Nephron progenitor cell (in vitro differentiated cells): ENCODE results near the gene PIK3CD.

ENCODE experiments used
- DNase-seq: peaks from one replicate; pipeline ENCODE4 v3.0.0; 2021
- H3K27ac Mint-ChIP-seq: 2 replicates; pipeline ENCODE4 v1.8.0; 2021; ENCODE audit warnings: mild to moderate bottlenecking, moderate library complexity, mixed read lengths
- H3K27me3 Mint-ChIP-seq: 2 replicates; pipeline ENCODE4 v1.8.0; 2021; ENCODE audit warnings: mild to moderate bottlenecking, low read depth, mixed read lengths; ENCODE audit not compliant: poor library complexity
- H3K36me3 Mint-ChIP-seq: 2 replicates; pipeline ENCODE4 v1.8.0; 2021; ENCODE audit warnings: low read depth, mixed read lengths
- H3K4me1 Mint-ChIP-seq: 2 replicates; pipeline ENCODE4 v1.8.0; 2021; ENCODE audit warnings: mixed read lengths
- H3K4me3 Mint-ChIP-seq: 2 replicates; pipeline ENCODE4 v1.8.0; 2021; ENCODE audit warnings: mild to moderate bottlenecking, moderate library complexity, mixed read lengths
- H3K9me3 Mint-ChIP-seq: 2 replicates; pipeline ENCODE4 v1.8.0; 2021; ENCODE audit warnings: mild to moderate bottlenecking, moderate library complexity, mixed read lengths
- TF ChIP-seq, protein P1 (sequence below): fragments of 200-600 bp; sonication (generic); IDR thresholded peaks from 2 replicates; pipeline ENCODE4 v1.5.0; 2021; ENCODE audit warnings: antibody characterized with exemption

PIK3CD gene

DNA sequence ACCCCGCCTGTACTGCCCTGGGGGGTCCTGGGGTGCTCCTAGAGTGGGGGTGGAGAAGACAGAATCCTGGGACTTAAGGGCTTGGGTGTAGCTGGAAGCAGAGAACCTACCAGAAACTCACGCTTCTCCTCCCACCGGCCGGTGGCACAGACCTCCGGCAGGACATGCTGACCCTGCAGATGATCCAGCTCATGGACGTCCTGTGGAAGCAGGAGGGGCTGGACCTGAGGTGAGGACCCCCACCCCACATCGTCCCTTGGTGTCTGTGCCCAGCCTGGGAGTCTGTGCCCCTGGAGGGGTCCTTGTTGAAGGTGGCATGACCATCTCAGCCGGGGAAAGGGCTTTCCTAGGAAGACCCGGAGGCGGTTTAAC, 70.8 kb downstream of the PIK3CD start:
- no peak for DNase-seq
- Mint-ChIP-seq H3K4me3 (no peak overlapping the region), H3K4me1 (peaks cover 19% of the 10 kb centered on the region), H3K9me3 (peaks cover 5% of the 10 kb centered on the region), H3K27ac (no peak overlapping the region), H3K36me3 (peaks cover 18% of the 10 kb centered on the region), H3K27me3 (peaks cover 2% of the 10 kb centered on the region)
- TF ChIP-seq, protein P1, sequence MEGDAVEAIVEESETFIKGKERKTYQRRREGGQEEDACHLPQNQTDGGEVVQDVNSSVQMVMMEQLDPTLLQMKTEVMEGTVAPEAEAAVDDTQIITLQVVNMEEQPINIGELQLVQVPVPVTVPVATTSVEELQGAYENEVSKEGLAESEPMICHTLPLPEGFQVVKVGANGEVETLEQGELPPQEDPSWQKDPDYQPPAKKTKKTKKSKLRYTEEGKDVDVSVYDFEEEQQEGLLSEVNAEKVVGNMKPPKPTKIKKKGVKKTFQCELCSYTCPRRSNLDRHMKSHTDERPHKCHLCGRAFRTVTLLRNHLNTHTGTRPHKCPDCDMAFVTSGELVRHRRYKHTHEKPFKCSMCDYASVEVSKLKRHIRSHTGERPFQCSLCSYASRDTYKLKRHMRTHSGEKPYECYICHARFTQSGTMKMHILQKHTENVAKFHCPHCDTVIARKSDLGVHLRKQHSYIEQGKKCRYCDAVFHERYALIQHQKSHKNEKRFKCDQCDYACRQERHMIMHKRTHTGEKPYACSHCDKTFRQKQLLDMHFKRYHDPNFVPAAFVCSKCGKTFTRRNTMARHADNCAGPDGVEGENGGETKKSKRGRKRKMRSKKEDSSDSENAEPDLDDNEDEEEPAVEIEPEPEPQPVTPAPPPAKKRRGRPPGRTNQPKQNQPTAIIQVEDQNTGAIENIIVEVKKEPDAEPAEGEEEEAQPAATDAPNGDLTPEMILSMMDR = no peak

DNA sequence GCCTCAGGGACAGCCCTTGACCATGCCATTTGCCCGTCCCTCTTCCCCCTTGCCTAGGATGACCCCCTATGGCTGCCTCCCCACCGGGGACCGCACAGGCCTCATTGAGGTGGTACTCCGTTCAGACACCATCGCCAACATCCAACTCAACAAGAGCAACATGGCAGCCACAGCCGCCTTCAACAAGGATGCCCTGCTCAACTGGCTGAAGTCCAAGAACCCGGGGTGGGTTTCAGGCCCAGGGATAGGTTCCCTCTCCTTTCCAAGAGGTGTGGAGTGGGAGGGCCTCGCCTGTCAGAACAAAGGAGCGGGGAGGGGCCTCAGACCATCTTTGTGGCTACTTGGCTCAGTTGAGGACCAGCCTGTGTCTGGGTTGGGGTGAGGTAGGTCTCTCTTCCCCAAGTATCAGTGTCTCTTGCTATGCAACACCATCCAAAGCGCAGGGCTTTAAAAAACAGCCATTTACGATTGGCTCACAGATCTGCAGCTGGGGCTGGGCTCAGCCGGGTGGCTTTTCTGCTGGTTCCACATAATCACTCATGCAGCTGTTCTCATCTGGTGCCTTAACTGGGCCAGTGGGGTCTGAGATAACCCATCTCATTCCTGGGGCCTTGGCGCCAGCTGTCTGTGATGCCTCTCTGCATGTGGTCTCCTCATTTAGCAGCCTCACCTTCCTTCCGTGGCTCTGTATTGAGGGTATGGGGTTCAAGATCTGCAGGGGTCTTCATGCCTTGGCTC, 71.7 kb downstream of the PIK3CD start:
- no peak for DNase-seq

DNA sequence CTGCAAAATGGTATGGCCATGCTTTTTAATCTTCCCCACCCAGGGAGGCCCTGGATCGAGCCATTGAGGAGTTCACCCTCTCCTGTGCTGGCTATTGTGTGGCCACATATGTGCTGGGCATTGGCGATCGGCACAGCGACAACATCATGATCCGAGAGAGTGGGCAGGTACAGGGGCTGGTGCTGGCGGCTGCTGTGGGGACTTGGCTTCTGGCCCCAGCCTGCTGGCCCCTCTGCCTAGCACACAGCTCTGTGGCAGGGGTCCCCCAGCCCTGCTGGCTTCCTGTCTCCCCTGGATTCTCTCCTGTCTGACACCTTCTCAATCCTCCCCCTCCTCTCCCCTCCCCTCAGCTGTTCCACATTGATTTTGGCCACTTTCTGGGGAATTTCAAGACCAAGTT, 72.4 kb downstream of the PIK3CD start:
- DNase-seq = no peak
- Mint-ChIP-seq H3K4me3 (no peak overlapping the region), H3K27ac (no peak overlapping the region), H3K4me1 (peaks cover 14% of the 10 kb centered on the region), H3K9me3 (peaks cover 5% of the 10 kb centered on the region), H3K27me3 (no peaks in the 10 kb centered on the region), H3K36me3 (peaks cover 34% of the 10 kb centered on the region)
- TF ChIP-seq, protein P1 = no peak

More for the DNA sequence above, 71.7 kb downstream of the PIK3CD start:
- H3K4me3 Mint-ChIP-seq = no peak overlapping the region
- peaks cover 5% of the 10 kb centered on the region for H3K9me3 Mint-ChIP-seq
- no peak overlapping the region for H3K27ac Mint-ChIP-seq
- peaks cover 27% of the 10 kb centered on the region for H3K36me3 Mint-ChIP-seq
- TF ChIP-seq, protein P1 = no peak
- H3K27me3 Mint-ChIP-seq = no peaks in the 10 kb centered on the region
- H3K4me1 Mint-ChIP-seq = peaks cover 14% of the 10 kb centered on the region

DNA sequence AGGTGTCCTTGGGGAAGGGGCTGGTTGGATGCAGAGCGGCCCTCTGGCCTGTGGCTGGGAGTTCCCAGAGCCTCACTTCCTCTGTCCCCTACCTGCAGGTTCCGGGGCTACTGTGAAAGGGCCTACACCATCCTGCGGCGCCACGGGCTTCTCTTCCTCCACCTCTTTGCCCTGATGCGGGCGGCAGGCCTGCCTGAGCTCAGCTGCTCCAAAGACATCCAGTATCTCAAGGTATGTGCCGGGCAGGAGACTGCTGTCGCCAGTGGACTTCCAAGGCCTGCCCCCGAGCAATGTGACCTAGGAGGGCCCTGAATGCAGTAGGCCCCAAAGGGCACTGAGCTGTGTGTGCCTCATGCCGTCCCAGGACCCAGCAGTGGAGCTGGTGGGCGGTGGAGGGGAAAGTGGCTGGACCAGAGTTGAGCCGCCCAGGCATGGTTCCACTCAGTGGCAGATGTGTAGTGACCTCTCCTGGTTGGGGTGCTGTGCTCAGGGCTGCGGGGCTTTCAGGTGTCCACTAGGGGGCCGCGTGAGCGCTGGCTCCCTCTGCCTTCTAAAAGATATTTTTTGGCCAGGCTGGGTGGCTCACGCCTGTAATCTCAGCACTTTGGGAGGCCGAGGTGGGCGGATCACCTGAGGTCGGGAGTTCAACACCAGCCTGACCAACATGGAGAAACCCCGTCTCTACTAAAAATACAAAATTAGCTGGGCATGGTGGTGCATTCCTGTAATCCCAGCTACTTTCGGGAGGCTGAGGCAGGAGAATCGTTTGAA, 73.4 kb downstream of the PIK3CD start:
- Mint-ChIP-seq H3K4me3 (no peak overlapping the region), H3K36me3 (peaks cover 40% of the 10 kb centered on the region), H3K4me1 (peaks cover 14% of the 10 kb centered on the region), H3K27ac (no peak overlapping the region), H3K27me3 (no peaks in the 10 kb centered on the region), H3K9me3 (peaks cover 5% of the 10 kb centered on the region)
- TF ChIP-seq, protein P1 = peak; percentile 74
- DNase-seq = peak; percentile 63

DNA sequence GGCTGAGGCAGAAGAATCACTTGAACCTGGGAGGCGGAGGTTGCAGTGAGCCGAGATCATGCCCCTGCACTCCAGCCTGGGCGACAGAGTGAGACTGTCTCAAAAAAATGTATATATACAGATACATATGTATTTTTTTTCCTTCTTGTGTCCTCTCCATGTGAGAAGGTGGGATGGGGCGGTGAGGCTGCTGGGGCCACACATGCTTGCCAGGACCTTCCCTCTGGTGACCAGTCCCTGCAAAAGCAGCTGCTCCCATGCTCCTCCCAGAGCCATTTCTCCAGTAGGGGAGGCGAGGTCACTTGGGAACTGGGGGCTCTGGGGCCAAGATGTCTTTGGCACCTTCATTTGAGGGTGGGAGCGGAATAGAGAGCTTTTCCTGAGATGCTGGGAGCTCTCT, 74.9 kb downstream of the PIK3CD start:
- peaks cover 55% of the 10 kb centered on the region for H3K36me3 Mint-ChIP-seq

More for the DNA sequence above, 74.9 kb downstream of the PIK3CD start:
- no peak for DNase-seq
- TF ChIP-seq, protein P1 = no peak
- no peak overlapping the region for H3K4me3 Mint-ChIP-seq
- H3K27ac Mint-ChIP-seq = peak overlapping the region; percentile 93
- peaks cover 4% of the 10 kb centered on the region for H3K27me3 Mint-ChIP-seq
- peaks cover 5% of the 10 kb centered on the region for H3K9me3 Mint-ChIP-seq
- peaks cover 14% of the 10 kb centered on the region for H3K4me1 Mint-ChIP-seq
